ENCODE results near the gene CSPG4. TPM values are rescaled to one million over a fixed set of nuclear protein-coding genes. Genes with fewer than 3 reads are reported as not detected.

The CSPG4 gene
- total and polyA plus RNA-seq, 10 of the 15 experiments (the other 5 are each of a cell fraction or from before 2014, with no cell fraction given), result 0.02 to 2.2 (median 0.76) TPM

DNA sequence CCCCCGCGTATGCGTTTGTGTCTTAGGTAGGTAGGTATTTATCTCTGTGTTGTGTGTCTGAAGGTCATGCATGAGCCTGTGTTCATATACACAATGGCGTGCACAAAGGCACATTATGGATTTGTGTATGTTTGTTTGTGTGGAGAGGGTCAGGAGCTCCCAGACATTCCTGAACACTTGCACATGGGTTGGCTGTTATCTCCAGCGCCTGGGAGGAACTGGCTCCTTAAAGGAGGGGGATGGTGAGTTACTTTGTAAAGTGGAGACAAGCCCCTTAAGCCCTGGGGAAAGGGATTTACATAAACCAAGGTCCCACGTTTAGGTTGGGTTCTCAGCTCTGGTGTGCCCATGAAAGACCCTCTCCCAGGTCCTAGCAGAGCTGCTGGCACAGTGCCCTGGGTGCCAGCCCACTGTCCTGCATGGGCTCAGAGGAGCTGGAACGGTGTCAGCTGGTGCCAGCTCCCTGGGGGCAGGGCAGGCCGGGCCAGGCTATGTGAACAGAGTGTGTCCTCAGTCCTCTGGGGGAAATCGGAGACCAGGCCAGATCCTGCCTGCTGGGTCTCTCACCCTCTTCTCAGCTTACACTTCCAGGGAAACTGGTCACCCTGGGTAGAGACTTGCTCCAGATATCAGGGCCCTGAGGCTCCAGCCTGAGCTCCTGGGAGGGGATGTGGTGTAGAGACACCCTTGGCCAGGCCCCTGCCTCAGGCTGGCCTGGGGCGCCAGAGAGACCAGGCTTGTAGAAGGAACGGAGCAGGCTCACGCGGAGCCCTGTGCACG lies 39.8 kb downstream of the CSPG4 start:
- SMC1A ChIA-PET (ENCODE audit: uncharacterized antibody, unreplicated experiment), result interaction anchor here (0.6 to 1.1 kb wide), 2 partner anchors 14 to 32 kb away, joined by 3 read pairs; no protein-coding TSS in a partner anchor
- TF ChIP-seq POLR2A (IDR thresholded peaks at IDR 0.05; ENCODE audit: low read depth, low read length) (no peak), WRNIP1 (IDR thresholded peaks at IDR 0.05; ENCODE audit: borderline replicate concordance, low read depth, low read length) (no peak), SMC3 (IDR thresholded peaks at IDR 0.05; ENCODE audit: borderline replicate concordance, low read length) (no peak), EZH2 (IDR thresholded peaks at IDR 0.05; ENCODE audit: borderline replicate concordance, control insufficient read depth, low read depth, low read length) (no peak), RFX5 (IDR thresholded peaks at IDR 0.05; ENCODE audit: low read depth, low read length) (no peak), STAT1 (conservative IDR thresholded peaks at IDR 0.05) (no peak), ETV6 (conservative IDR thresholded peaks at IDR 0.05 in 1 of 2, IDR thresholded peaks at IDR 0.05 in 1 of 2; ENCODE audit: borderline replicate concordance in 1 of 2, low read depth in 1 of 2) (no peak), SIX5 (IDR thresholded peaks at IDR 0.05; ENCODE audit: low read depth, low read length, severe bottlenecking) (no peak), CREB1 (IDR thresholded peaks at IDR 0.05; ENCODE audit: low read depth) (no peak), CBX5 (IDR thresholded peaks at IDR 0.05; ENCODE audit: low read depth) (no peak)
- TF ChIP-seq, protein P1, sequence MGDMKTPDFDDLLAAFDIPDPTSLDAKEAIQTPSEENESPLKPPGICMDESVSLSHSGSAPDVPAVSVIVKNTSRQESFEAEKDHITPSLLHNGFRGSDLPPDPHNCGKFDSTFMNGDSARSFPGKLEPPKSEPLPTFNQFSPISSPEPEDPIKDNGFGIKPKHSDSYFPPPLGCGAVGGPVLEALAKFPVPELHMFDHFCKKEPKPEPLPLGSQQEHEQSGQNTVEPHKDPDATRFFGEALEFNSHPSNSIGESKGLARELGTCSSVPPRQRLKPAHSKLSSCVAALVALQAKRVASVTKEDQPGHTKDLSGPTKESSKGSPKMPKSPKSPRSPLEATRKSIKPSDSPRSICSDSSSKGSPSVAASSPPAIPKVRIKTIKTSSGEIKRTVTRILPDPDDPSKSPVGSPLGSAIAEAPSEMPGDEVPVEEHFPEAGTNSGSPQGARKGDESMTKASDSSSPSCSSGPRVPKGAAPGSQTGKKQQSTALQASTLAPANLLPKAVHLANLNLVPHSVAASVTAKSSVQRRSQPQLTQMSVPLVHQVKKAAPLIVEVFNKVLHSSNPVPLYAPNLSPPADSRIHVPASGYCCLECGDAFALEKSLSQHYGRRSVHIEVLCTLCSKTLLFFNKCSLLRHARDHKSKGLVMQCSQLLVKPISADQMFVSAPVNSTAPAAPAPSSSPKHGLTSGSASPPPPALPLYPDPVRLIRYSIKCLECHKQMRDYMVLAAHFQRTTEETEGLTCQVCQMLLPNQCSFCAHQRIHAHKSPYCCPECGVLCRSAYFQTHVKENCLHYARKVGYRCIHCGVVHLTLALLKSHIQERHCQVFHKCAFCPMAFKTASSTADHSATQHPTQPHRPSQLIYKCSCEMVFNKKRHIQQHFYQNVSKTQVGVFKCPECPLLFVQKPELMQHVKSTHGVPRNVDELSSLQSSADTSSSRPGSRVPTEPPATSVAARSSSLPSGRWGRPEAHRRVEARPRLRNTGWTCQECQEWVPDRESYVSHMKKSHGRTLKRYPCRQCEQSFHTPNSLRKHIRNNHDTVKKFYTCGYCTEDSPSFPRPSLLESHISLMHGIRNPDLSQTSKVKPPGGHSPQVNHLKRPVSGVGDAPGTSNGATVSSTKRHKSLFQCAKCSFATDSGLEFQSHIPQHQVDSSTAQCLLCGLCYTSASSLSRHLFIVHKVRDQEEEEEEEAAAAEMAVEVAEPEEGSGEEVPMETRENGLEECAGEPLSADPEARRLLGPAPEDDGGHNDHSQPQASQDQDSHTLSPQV (IDR thresholded peaks at IDR 0.05), result no peak
- TF ChIP-seq, protein P2, sequence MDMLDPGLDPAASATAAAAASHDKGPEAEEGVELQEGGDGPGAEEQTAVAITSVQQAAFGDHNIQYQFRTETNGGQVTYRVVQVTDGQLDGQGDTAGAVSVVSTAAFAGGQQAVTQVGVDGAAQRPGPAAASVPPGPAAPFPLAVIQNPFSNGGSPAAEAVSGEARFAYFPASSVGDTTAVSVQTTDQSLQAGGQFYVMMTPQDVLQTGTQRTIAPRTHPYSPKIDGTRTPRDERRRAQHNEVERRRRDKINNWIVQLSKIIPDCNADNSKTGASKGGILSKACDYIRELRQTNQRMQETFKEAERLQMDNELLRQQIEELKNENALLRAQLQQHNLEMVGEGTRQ (IDR thresholded peaks at IDR 0.05; ENCODE audit: borderline replicate concordance, low read depth, low read length), result no peak
- TF ChIP-seq, protein P3, sequence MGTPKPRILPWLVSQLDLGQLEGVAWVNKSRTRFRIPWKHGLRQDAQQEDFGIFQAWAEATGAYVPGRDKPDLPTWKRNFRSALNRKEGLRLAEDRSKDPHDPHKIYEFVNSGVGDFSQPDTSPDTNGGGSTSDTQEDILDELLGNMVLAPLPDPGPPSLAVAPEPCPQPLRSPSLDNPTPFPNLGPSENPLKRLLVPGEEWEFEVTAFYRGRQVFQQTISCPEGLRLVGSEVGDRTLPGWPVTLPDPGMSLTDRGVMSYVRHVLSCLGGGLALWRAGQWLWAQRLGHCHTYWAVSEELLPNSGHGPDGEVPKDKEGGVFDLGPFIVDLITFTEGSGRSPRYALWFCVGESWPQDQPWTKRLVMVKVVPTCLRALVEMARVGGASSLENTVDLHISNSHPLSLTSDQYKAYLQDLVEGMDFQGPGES (IDR thresholded peaks at IDR 0.05), result no peak
- TF ChIP-seq, protein P4, sequence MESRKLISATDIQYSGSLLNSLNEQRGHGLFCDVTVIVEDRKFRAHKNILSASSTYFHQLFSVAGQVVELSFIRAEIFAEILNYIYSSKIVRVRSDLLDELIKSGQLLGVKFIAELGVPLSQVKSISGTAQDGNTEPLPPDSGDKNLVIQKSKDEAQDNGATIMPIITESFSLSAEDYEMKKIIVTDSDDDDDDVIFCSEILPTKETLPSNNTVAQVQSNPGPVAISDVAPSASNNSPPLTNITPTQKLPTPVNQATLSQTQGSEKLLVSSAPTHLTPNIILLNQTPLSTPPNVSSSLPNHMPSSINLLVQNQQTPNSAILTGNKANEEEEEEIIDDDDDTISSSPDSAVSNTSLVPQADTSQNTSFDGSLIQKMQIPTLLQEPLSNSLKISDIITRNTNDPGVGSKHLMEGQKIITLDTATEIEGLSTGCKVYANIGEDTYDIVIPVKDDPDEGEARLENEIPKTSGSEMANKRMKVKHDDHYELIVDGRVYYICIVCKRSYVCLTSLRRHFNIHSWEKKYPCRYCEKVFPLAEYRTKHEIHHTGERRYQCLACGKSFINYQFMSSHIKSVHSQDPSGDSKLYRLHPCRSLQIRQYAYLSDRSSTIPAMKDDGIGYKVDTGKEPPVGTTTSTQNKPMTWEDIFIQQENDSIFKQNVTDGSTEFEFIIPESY (IDR thresholded peaks at IDR 0.05), result no peak
- H3K4me1 ChIP-seq (ENCODE audit: control insufficient read depth, insufficient read depth, low read length), result no peaks in the 10 kb centered on the region
- DNase-seq (ENCODE audit: low read depth, low spot score) (no peak), ATAC-seq (no peak), FAIRE-seq (no peak)
- peaks cover 0 to 2% of the 10 kb centered on the region in 2 experiments; a peak in 3 of 4 replicates for H3K27me3 ChIP-seq (replicated peaks in 1 of 2; ENCODE audit: control insufficient read depth in 2 of 2, insufficient read depth in 2 of 2, low read length in 1 of 2)
- H4K20me1 ChIP-seq (ENCODE audit: control insufficient read depth, insufficient read depth), result no peaks in the 10 kb centered on the region
- RAD21 ChIA-PET (ENCODE audit: unreplicated experiment), result interaction anchor here (1.5 to 1.8 kb wide), 2 partner anchors 51 to 305 kb away, joined by 3 to 4 read pairs; a partner anchor contains a TSS
- H3K36me3 ChIP-seq (ENCODE audit: control insufficient read depth in 2 of 2, insufficient read depth in 2 of 2, low read length in 1 of 2), result no peaks in the 10 kb centered on the region
- BruUV-seq (replicated peaks), result no TSS peak
- CTCF ChIA-PET, result interaction anchor here (0.6 to 1.2 kb wide), 2 partner anchors 12 to 13 kb away, joined by 3 read pairs; no protein-coding TSS in a partner anchor
- 21% methylated on average over 14 of the region's 14 CpGs for WGBS (ENCODE audit: insufficient coverage, insufficient replicate concordance, low lambda C conversion rate, missing lambda C conversion rate)
- no peak overlapping the region for H2AFZ ChIP-seq (ENCODE audit: control insufficient read depth, low read depth, low read length)
- H3K9me3 ChIP-seq (replicated peaks; ENCODE audit: control insufficient read depth, insufficient read depth, low read length), result no peaks in the 10 kb centered on the region
- H3K9ac ChIP-seq (ENCODE audit: control insufficient read depth, insufficient read depth, low read length), result no peak overlapping the region
- no peak overlapping the region for H3K4me3 ChIP-seq
- H3K27ac ChIP-seq (ENCODE audit: control insufficient read depth, insufficient read depth), result no peak overlapping the region
- intact Hi-C loops (cut with micrococcal nuclease; ENCODE audit: unreplicated experiment), result no loop called here
- no peak overlapping the region for H3K4me2 ChIP-seq (ENCODE audit: control insufficient read depth, insufficient read depth)
- H3K79me2 ChIP-seq (ENCODE audit: control insufficient read depth, insufficient read depth, low read length), result no peaks in the 10 kb centered on the region
- in situ Hi-C loops (cut with MboI), result loop anchor here (25.0 kb wide), 1 partner anchor 661 kb away; the partner anchor contains the start of gene PPCDC
- POLR2A ChIA-PET, result no interaction called here
